Thyroid gland (tissue), 4 donors: ENCODE results near the gene PMPCB. TPM values are rescaled to one million over a fixed set of nuclear protein-coding genes. Genes with fewer than 3 reads are reported as not detected.

ENCODE experiments used
- DNase-seq, 2 donors: peaks; one replicate each; pipeline ENCODE4 v3.0.0-alpha.2; 2019
- H3K27ac ChIP-seq, 3 donors: fragments of 200-600 bp; sonication (generic); 1 replicate in 2 of 3; 2 replicates in 1 of 3; pipeline ENCODE4 v1.5.1; 2016 to 2019; ENCODE audit warnings: mild to moderate bottlenecking in 1 of 3, moderate library complexity in 1 of 3
- H3K27me3 ChIP-seq: fragments of 200-600 bp; sonication (generic); one replicate; pipeline ENCODE4 v1.5.1; 2019
- H3K36me3 ChIP-seq, 2 donors: fragments of 200-600 bp; sonication (generic); one replicate each; pipeline ENCODE4 v1.5.1; 2016 to 2019
- H3K4me1 ChIP-seq, 2 donors: fragments of 200-600 bp; sonication (generic); one replicate each; pipeline ENCODE4 v1.5.1; 2017 to 2019
- H3K4me3 ChIP-seq, 3 donors: fragments of 200-600 bp; sonication (generic); replicated peaks in 1 of 3; 1 replicate in 2 of 3; 2 replicates in 1 of 3; pipeline ENCODE4 v1.5.1; 2016; ENCODE audit warnings: mild to moderate bottlenecking in 1 of 3
- H3K9me3 ChIP-seq: fragments of 200-600 bp; sonication (generic); one replicate; pipeline ENCODE4 v1.5.1; 2017
- POLR2A ChIP-seq, 2 donors: fragments of 450-650 bp; IDR thresholded peaks; one replicate each; pipeline ENCODE4 v1.6.1; 2017; ENCODE audit warnings: antibody characterized with exemption in 2 of 2, mild to moderate bottlenecking in 2 of 2, moderate library complexity in 1 of 2
- WGBS, 2 donors: methylation state at CpG; one replicate each; pipeline ENCODE4 v1.1.5; 2017; 5-methylcytosine and 5-hydroxymethylcytosine counted together
- intact Hi-C: fragments of 100-400 bp; cut with DNase I; formaldehyde crosslinking; loops from one replicate; pipeline ENCODE4 v1.15.1; 2023
- total RNA-seq, 4 donors: library from RNA; depleted of rRNA; stranded (reverse); fragments of >200 nt; gene quantifications; one replicate each; pipeline ENCODE4 v1.2.3, GENCODE V29; 2016
- TF ChIP-seq, protein P1 (sequence below), 6 experiments: fragments of 200-600 bp in 3 of 6; fragments of 450-650 bp in 3 of 6; sonication (generic) in 3 of 6; IDR thresholded peaks; one replicate each; pipeline ENCODE4 v1.5.1; 2016 to 2019; ENCODE audit warnings: antibody characterized with exemption in 6 of 6, mild to moderate bottlenecking in 2 of 6, inconsistent platforms in 1 of 6, moderate library complexity in 1 of 6

PMPCB gene
- total RNA-seq, 4 donors from 2014 or later = 52.1 to 77.4 (median 61.2) TPM

DNA sequence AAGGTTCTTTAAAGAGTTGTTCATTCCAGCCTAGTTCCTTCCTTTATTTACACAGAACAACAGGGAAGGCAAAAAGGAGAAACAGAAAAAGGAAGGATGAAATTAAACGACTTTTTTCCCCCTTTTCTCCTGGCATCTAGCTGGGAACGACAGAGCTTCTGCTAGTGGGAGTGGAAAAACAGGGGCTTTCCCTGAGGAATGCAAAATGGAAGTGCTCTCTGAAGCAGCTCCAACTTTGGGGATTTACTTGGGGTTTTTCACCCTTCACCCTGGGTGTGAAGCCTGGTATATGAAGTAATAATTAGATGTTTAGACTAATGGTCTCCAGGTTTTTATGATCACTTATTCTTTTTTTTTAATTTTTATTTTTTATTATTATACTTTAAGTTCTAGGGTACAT, 4.2 kb downstream of the PMPCB start:
- intact Hi-C loops = no loop called here
- no peak overlapping the region for H3K27ac ChIP-seq

DNA sequence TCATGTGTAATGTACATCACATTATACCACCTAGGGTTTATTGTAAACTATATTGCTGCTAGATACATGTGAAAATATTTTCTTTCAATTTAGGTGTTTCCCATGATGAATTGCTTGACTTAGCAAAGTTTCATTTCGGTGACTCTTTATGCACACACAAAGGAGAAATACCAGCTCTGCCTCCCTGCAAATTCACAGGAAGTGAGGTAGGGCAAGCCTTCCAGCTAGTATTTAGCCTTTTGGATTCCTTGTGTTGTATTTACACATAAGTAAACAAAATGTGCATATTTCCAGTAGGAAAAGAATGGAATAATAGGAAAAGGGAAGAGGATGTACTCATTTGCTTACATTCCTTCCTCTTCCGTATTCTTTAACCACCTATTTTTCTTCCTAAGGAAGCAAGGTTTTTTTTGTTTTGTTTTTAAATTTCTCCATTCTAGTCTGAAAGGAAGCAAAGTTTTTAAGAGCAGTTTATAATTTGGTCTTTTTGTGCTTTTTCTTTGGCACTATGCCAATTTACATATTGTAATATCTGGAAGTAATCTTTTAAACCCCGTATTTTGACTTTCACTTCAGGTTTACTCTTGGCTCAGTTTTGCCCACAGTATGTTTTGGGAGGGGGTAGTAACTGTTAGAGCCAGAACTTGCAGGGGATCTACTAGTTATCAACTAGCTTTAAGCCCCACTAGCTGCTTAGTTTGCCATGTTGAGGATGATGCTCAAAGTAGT, 10.4 kb downstream of the PMPCB start:
- H3K4me1 ChIP-seq = no peaks in the 10 kb centered on the region
- H3K27me3 ChIP-seq = no peaks in the 10 kb centered on the region
- no peaks in the 10 kb centered on the region for H3K9me3 ChIP-seq
- intact Hi-C loops = no loop called here
- peaks cover 63 to 79% of the 10 kb centered on the region in 2 donors for H3K36me3 ChIP-seq
- H3K27ac ChIP-seq = no peak overlapping the region
- no peak for DNase-seq
- 71 to 74% methylated on average over 3 of the region's 3 CpGs for WGBS, 2 donors
- no peak overlapping the region for H3K4me3 ChIP-seq
- no peak for TF ChIP-seq POLR2A (IDR thresholded peaks at IDR 0.05)
- TF ChIP-seq, protein P1, sequence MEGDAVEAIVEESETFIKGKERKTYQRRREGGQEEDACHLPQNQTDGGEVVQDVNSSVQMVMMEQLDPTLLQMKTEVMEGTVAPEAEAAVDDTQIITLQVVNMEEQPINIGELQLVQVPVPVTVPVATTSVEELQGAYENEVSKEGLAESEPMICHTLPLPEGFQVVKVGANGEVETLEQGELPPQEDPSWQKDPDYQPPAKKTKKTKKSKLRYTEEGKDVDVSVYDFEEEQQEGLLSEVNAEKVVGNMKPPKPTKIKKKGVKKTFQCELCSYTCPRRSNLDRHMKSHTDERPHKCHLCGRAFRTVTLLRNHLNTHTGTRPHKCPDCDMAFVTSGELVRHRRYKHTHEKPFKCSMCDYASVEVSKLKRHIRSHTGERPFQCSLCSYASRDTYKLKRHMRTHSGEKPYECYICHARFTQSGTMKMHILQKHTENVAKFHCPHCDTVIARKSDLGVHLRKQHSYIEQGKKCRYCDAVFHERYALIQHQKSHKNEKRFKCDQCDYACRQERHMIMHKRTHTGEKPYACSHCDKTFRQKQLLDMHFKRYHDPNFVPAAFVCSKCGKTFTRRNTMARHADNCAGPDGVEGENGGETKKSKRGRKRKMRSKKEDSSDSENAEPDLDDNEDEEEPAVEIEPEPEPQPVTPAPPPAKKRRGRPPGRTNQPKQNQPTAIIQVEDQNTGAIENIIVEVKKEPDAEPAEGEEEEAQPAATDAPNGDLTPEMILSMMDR (IDR thresholded peaks at IDR 0.05) = no peak

More for the DNA sequence above, 4.2 kb downstream of the PMPCB start:
- DNase-seq = no peak
- H3K9me3 ChIP-seq = no peaks in the 10 kb centered on the region
- no peaks in the 10 kb centered on the region for H3K27me3 ChIP-seq
- TF ChIP-seq, protein P1 (IDR thresholded peaks at IDR 0.05) = no peak
- no peak for TF ChIP-seq POLR2A (IDR thresholded peaks at IDR 0.05)
- 76 to 80% methylated on average over 2 of the region's 2 CpGs for WGBS, 2 donors
- peaks cover 10 to 11% of the 10 kb centered on the region in 2 donors for H3K4me1 ChIP-seq
- no peak overlapping the region for H3K4me3 ChIP-seq
- peaks cover 34 to 47% of the 10 kb centered on the region in 2 donors for H3K36me3 ChIP-seq

DNA sequence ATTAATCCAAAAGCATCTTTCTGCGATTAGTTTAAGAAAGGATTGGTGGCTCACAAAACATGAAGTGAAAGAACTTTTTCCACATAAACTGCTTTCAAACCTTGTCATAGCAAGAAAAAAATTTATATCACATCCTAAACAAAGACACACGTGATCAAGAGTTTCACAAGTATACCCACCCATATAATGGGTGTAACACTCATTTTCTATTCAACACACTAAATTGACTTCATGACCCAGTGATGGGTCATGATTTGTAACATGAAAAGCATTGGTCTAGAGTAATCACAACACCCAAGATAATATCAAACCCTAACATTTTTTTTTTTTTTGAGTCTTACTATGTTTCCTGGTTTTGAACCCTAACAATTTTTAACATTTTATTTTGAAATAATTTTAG, 17.6 kb downstream of the PMPCB start:
- Histone ChIP-seq H3K27me3 (no peaks in the 10 kb centered on the region), H3K9me3 (no peaks in the 10 kb centered on the region), H3K27ac (no peak overlapping the region), H3K4me3 (no peak overlapping the region), H3K36me3 (peaks cover 77 to 83% of the 10 kb centered on the region in 2 donors), H3K4me1 (no peaks in the 10 kb centered on the region)
- no peak for DNase-seq
- intact Hi-C loops = no loop called here
- TF ChIP-seq POLR2A (IDR thresholded peaks at IDR 0.05) = no peak
- TF ChIP-seq, protein P1 (IDR thresholded peaks at IDR 0.05) = no peak
- 83 to 88% methylated on average over 2 of the region's 2 CpGs for WGBS, 2 donors

DNA sequence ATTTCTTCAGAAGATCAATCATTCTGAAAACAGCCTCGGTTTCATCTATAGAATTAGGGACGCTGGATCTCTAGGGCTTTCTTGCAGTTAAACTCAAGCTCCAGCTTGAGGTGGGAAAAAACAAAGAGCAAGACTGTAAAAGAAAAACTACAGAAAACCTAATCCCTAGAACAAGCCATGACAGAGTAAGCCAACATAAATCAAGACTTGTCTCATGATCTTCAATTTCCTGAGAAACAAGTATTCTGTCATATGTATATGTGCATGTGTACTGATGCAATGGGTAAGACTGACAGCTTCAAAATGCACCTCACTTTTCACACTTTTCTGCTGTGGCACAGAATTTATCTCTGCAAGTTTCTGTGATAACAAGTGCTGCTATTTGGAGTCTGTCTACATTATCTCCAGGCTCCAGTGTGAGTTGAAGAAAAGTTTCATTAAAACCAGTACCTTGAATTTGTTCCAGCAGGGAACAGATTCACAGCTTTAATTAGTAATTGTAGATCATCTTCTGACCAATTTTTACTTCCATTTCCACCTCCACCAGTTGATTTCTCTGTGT, 19.2 kb downstream of the PMPCB start:
- Histone ChIP-seq H3K36me3 (peaks cover 76 to 85% of the 10 kb centered on the region in 2 donors), H3K27me3 (no peaks in the 10 kb centered on the region), H3K9me3 (no peaks in the 10 kb centered on the region), H3K4me3 (no peak overlapping the region), H3K27ac (no peak overlapping the region), H3K4me1 (no peaks in the 10 kb centered on the region)
- DNase-seq = no peak
- TF ChIP-seq POLR2A (IDR thresholded peaks at IDR 0.05) = no peak
- TF ChIP-seq, protein P1 (IDR thresholded peaks at IDR 0.05) = no peak
- 93 to 94% methylated on average over 2 of the region's 2 CpGs for WGBS, 2 donors
- intact Hi-C loops = no loop called here

DNA sequence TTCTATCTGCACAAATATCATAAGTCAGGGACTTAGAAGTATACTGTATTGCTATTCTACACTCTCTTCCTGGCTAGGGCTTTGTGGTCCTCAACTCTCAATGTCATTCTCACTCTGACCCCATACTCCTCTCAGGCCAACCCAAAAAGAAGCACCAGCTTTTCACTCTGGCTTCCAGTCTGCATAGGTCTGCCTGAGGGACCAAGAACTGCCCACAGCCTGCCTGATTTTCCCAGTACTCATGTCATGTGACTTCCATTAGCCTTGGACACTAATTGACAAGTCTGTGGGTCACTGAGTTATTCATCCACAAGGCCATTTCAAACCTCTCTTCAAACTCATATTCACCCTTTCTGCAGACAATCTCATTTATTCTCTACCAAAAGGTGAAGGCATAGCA, 19.8 kb downstream of the PMPCB start:
- no peak overlapping the region for H3K4me3 ChIP-seq
- DNase-seq = no peak
- H3K36me3 ChIP-seq = peaks cover 75 to 85% of the 10 kb centered on the region in 2 donors
- H3K4me1 ChIP-seq = no peaks in the 10 kb centered on the region
- H3K27me3 ChIP-seq = no peaks in the 10 kb centered on the region
- intact Hi-C loops = no loop called here
- H3K9me3 ChIP-seq = no peaks in the 10 kb centered on the region
- H3K27ac ChIP-seq = no peak overlapping the region
- TF ChIP-seq, protein P1 (IDR thresholded peaks at IDR 0.05) = no peak
- no peak for TF ChIP-seq POLR2A (IDR thresholded peaks at IDR 0.05)
